IMR-90 (cell line): ENCODE results near the gene GRAMD2B. TPM values are rescaled to one million over a fixed set of nuclear protein-coding genes. Genes with fewer than 3 reads are reported as not detected.
A peak's percentile ranks its signal among the peaks of the same experiment; 100 is the strongest.

Experiments
- ATAC-seq: fragments of 200-7000 bp; cut with Tn5 transposase; 2 replicates; pipeline ENCODE4 v1.9.1; 2020; ENCODE audit warnings: low read depth, mild to moderate bottlenecking, moderate library complexity
- BruUV-seq: library from RNA; stranded (reverse); fragments of 400-500 nt; replicated peaks from 2 replicates; lab custom pipeline; 2021; lab: Mats Ljungman, UMichigan
- CTCF ChIA-PET: fragments of 300-600 bp; formaldehyde crosslinking; extraction: SDS; loops from one replicate; lab custom pipeline; 2021; ENCODE audit warnings: antibody characterized with exemption; lab: Yijun Ruan, JAX
- POLR2A ChIA-PET: fragments of 300-600 bp; sonication (Branson Sonifier 250); formaldehyde crosslinking; loops from one replicate; lab custom pipeline; 2022; ENCODE audit warnings: antibody characterized with exemption; ENCODE audit not compliant: unreplicated experiment; lab: Charles Lee
- DNase-seq: peaks from one replicate; pipeline ENCODE4 v3.0.0; 2013
- H2AFZ ChIP-seq: replicated peaks from 2 replicates; pipeline ENCODE3; 2013; ENCODE audit warnings: low read length, mild to moderate bottlenecking; ENCODE audit not compliant: poor library complexity
- H2AK5ac ChIP-seq: 2 replicates; pipeline ENCODE4 v1.6.1; 2013; ENCODE audit warnings: low read depth, low read length, inconsistent platforms
- H2AK9ac ChIP-seq: replicated peaks from 2 replicates; pipeline ENCODE3; 2013; ENCODE audit warnings: mild to moderate bottlenecking, low read depth, low read length, moderate library complexity; ENCODE audit not compliant: poor library complexity
- H2BK120ac ChIP-seq: 2 replicates; pipeline ENCODE4 v1.6.1; 2013; ENCODE audit warnings: low read depth, low read length, inconsistent platforms
- H2BK15ac ChIP-seq: 3 replicates; pipeline ENCODE4 v1.6.1; 2013; ENCODE audit warnings: low read depth, low read length, inconsistent platforms
- H2BK20ac ChIP-seq: 2 replicates; pipeline ENCODE4 v1.6.1; 2013; ENCODE audit warnings: low read depth, mild to moderate bottlenecking, inconsistent platforms, low read length, moderate library complexity
- H2BK5ac ChIP-seq: 2 replicates; pipeline ENCODE4 v1.6.1; 2013; ENCODE audit warnings: mild to moderate bottlenecking, low read depth, low read length, inconsistent platforms; ENCODE audit not compliant: poor library complexity, severe bottlenecking
- H3K14ac ChIP-seq: replicated peaks from 2 replicates; pipeline ENCODE4 v1.6.1; 2013; ENCODE audit warnings: low read depth, low read length, inconsistent platforms
- H3K18ac ChIP-seq: 2 replicates; pipeline ENCODE4 v1.6.1; 2013; ENCODE audit warnings: low read depth, low read length, control low read depth
- H3K23ac ChIP-seq: 2 replicates; pipeline ENCODE4 v1.6.1; 2013; ENCODE audit warnings: low read depth, low read length, inconsistent platforms
- H3K27ac ChIP-seq: 2 replicates; pipeline ENCODE4 v1.5.1; 2013; ENCODE audit warnings: mild to moderate bottlenecking, control low read depth, low read length; ENCODE audit not compliant: insufficient read depth
- H3K27me3 ChIP-seq: 2 replicates; pipeline ENCODE4 v1.6.1; 2013; ENCODE audit warnings: low read length; ENCODE audit not compliant: control insufficient read depth, insufficient read depth
- H3K36me3 ChIP-seq: 2 replicates; pipeline ENCODE4 v1.6.1; 2013; ENCODE audit warnings: low read length, mixed read lengths; ENCODE audit not compliant: control insufficient read depth, insufficient read depth
- H3K4ac ChIP-seq: 2 replicates; pipeline ENCODE4 v1.6.1; 2013; ENCODE audit warnings: low read depth, low read length, inconsistent platforms
- H3K4me1 ChIP-seq: 2 replicates; pipeline ENCODE4 v1.6.1; 2013; ENCODE audit warnings: low read length, mixed read lengths; ENCODE audit not compliant: control insufficient read depth, insufficient read depth
- H3K4me2 ChIP-seq: 2 replicates; pipeline ENCODE4 v1.6.1; 2013; ENCODE audit warnings: low read depth, mild to moderate bottlenecking, control low read depth, low read length, moderate library complexity
- H3K4me3 ChIP-seq: 2 replicates; pipeline ENCODE4 v1.5.1; 2013; ENCODE audit warnings: low read depth, mild to moderate bottlenecking, control low read depth, low read length, moderate library complexity; ENCODE audit not compliant: insufficient read depth
- H3K56ac ChIP-seq: 2 replicates; pipeline ENCODE4 v1.6.1; 2013; ENCODE audit warnings: low read length, inconsistent platforms; ENCODE audit not compliant: insufficient read depth; ENCODE audit errors: extremely low read depth
- H3K79me1 ChIP-seq, 2 experiments: 2 replicates each; pipeline ENCODE4 v1.6.1; 2013; ENCODE audit warnings: low read length in 2 of 2, inconsistent platforms in 1 of 2, low read depth in 1 of 2
- H3K9ac ChIP-seq: 2 replicates; pipeline ENCODE4 v1.6.1; 2013; ENCODE audit warnings: low read depth, low read length, control low read depth
- H3K9me1 ChIP-seq: 2 replicates; pipeline ENCODE4 v1.6.1; 2013; ENCODE audit warnings: low read length, inconsistent platforms; ENCODE audit not compliant: insufficient read depth
- H3K9me3 ChIP-seq: 2 replicates; pipeline ENCODE4 v1.6.1; 2013; ENCODE audit warnings: low read length; ENCODE audit not compliant: control insufficient read depth, insufficient read depth
- H4K20me1 ChIP-seq: 2 replicates; pipeline ENCODE4 v1.6.1; 2013; ENCODE audit warnings: low read length, inconsistent platforms; ENCODE audit not compliant: insufficient read depth
- H4K5ac ChIP-seq: 2 replicates; pipeline ENCODE4 v1.6.1; 2013; ENCODE audit warnings: mild to moderate bottlenecking, low read depth, low read length, control low read depth
- H4K8ac ChIP-seq, 2 experiments: 2 replicates each; pipeline ENCODE4 v1.6.1; 2013; ENCODE audit warnings: low read depth in 2 of 2, low read length in 2 of 2, control low read depth in 1 of 2, inconsistent platforms in 1 of 2
- H4K91ac ChIP-seq: 2 replicates; pipeline ENCODE4 v1.6.1; 2013; ENCODE audit warnings: low read depth, low read length, inconsistent platforms; ENCODE audit not compliant: insufficient read depth
- BHLHE40 ChIP-seq: fragments of 150-350 bp; IDR thresholded peaks from 2 replicates; pipeline ENCODE4 v1.6.1; 2016; ENCODE audit warnings: mild to moderate bottlenecking, low read depth, low read length
- CEBPB ChIP-seq: IDR thresholded peaks from 2 replicates; pipeline ENCODE4 v1.6.1; 2012; ENCODE audit warnings: low read depth, low read length, improper control_type of control experiment
- CHD1 ChIP-seq: IDR thresholded peaks from 2 replicates; pipeline ENCODE4 v1.6.1; 2012; ENCODE audit warnings: low read depth, low read length, improper control_type of control experiment
- MAFK ChIP-seq: IDR thresholded peaks from 2 replicates; pipeline ENCODE4 v1.6.1; 2012; ENCODE audit warnings: low read depth, low read length, improper control_type of control experiment
- MXI1 ChIP-seq: IDR thresholded peaks from 2 replicates; pipeline ENCODE4 v1.6.1; 2012; ENCODE audit warnings: low read depth, mild to moderate bottlenecking, low read length, moderate library complexity, borderline replicate concordance
- RFX5 ChIP-seq: IDR thresholded peaks from 2 replicates; pipeline ENCODE4 v1.8.0; 2012; ENCODE audit warnings: low read depth, mild to moderate bottlenecking, low read length, moderate library complexity
- WGBS, 2 experiments: methylation state at CpG; one replicate each; pipeline versions ENCODE4 v1.1.5 to v1.1.7; 2013; ENCODE audit warnings: missing lambda C conversion rate in 2 of 2; ENCODE audit not compliant: insufficient read length in 1 of 2; ENCODE audit errors: extremely low coverage in 2 of 2; 5-methylcytosine and 5-hydroxymethylcytosine counted together
- dilution Hi-C: fragments of 300-500 bp; cut with HindIII; formaldehyde crosslinking; loops from one replicate; pipeline ENCODE4 v1.14.3; 2018; ENCODE audit warnings: low sequenced_read_pairs; ENCODE audit not compliant: unreplicated experiment
- in situ Hi-C: fragments of 300-500 bp; cut with MboI; formaldehyde crosslinking; loops from 3 replicates; pipeline ENCODE4 v1.14.3; 2019; ENCODE audit warnings: low sequenced_read_pairs, inconsistent platforms, mixed read lengths
- intact Hi-C: fragments of 100-400 bp; cut with micrococcal nuclease; formaldehyde crosslinking; loops from 2 replicates; pipeline ENCODE4 v1.10.0; 2022
- polyA plus RNA-seq, 3 experiments: library from polyadenylated mRNA; depleted of rRNA; stranded (reverse); fragments of >200 nt; gene quantifications; 2 replicates each; pipeline ENCODE4 v1.2.3, GENCODE V29; 2012; ENCODE audit warnings: low replicate concordance in 1 of 3
- total RNA-seq: library from RNA; depleted of rRNA; stranded (reverse); fragments of >200 nt; gene quantifications from 2 replicates; pipeline ENCODE4 v1.2.3, GENCODE V29; 2012
- TF ChIP-seq, protein P1 (sequence below): fragments of 150-350 bp; IDR thresholded peaks from 2 replicates; pipeline ENCODE4 v1.6.1; 2016; ENCODE audit warnings: low read depth, mild to moderate bottlenecking, low read length, moderate library complexity, borderline replicate concordance
- TF ChIP-seq, protein P2 (sequence below): conservative IDR thresholded peaks from 2 replicates; pipeline ENCODE4 v1.5.1; 2012; ENCODE audit warnings: mild to moderate bottlenecking, low read depth, low read length, improper control_type of control experiment

Gene GRAMD2B
- total and polyA plus RNA-seq, 2 of the 4 experiments (the other 2 are of a cell fraction) = 13.9 to 20.3 TPM

DNA sequence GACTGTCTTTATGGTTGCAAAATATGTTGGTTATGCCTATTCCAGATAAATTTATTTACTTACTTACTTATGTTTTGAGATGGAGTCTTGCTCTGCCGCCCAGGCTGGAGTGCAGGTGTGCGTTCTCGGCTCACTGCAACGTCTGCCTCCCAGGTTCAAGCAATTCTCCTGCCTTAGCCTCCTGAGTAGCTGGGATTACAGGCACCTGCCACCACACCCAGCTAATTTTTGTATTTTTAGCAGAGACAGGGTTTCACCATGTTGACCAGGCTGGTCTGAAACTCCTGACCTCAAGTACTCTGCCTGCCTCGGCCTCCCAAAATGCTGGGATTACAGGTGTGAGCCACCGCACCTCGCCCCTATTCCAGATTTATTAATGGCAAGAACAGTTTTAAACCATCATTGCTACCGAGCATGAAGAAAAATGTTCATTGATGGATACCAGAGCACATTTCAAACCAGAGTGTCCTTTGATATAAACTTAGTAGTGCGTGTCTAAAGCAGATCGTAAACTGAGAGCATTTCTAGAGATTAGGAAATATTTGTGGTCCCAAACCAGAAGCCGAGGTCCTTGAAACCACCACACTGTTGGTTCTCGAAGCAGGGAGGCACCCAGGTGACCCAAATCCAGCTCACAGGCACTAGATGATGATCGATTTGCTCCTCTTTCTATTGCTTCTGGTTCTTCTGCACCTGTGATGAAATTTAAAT, 85.2 kb downstream of the GRAMD2B start:
- intact Hi-C loops (no loop called here), in situ Hi-C loops (no loop called here), dilution Hi-C loops (no loop called here)
- Histone ChIP-seq H3K23ac (no peak overlapping the region), H3K9me1 (no peaks in the 10 kb centered on the region), H2AFZ (peak overlapping the region; percentile 79), H3K4me3 (no peak overlapping the region), H3K4me2 (no peak overlapping the region), H2BK15ac (no peak overlapping the region), H2AK5ac (no peak overlapping the region), H4K20me1 (no peaks in the 10 kb centered on the region), H3K27ac (no peak overlapping the region), H3K4me1 (peaks cover 4% of the 10 kb centered on the region; the same call in 1 of the 2 replicates), H3K56ac (no peak overlapping the region), H2BK120ac (no peak overlapping the region), H3K9ac (no peak overlapping the region), H3K14ac (no peak overlapping the region), H3K36me3 (no peaks in the 10 kb centered on the region), H2BK20ac (no peak overlapping the region), H2BK5ac (no peak overlapping the region), H3K27me3 (no peaks in the 10 kb centered on the region), H3K18ac (no peak overlapping the region), H4K5ac (no peak overlapping the region; the same call in 1 of the 2 replicates), H4K91ac (no peak overlapping the region), H3K79me1 (no peaks in the 10 kb centered on the region), H3K9me3 (no peaks in the 10 kb centered on the region), H3K4ac (no peak overlapping the region), H4K8ac (peak overlapping the region; percentile 34 to 82; a peak in 1 of 4 replicates), H2AK9ac (no peak overlapping the region)
- ChIA-PET POLR2A (no interaction called here), CTCF (interaction anchor here (1.2 kb wide), 1 partner anchor 8 kb away, joined by 3 read pairs; no protein-coding TSS in a partner anchor)
- WGBS, 2 experiments = 80% methylated on average over 4 of the region's 13 CpGs; no CpG with 5 or more reads in 1 of the 2 experiments
- no TSS peak for BruUV-seq
- DNase-seq (no peak), ATAC-seq (no peak)
- TF ChIP-seq RFX5 (no peak), CHD1 (no peak), MXI1 (no peak), MAFK (no peak), BHLHE40 (no peak), CEBPB (no peak)
- TF ChIP-seq, protein P1, sequence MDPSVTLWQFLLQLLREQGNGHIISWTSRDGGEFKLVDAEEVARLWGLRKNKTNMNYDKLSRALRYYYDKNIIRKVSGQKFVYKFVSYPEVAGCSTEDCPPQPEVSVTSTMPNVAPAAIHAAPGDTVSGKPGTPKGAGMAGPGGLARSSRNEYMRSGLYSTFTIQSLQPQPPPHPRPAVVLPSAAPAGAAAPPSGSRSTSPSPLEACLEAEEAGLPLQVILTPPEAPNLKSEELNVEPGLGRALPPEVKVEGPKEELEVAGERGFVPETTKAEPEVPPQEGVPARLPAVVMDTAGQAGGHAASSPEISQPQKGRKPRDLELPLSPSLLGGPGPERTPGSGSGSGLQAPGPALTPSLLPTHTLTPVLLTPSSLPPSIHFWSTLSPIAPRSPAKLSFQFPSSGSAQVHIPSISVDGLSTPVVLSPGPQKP = no peak
- TF ChIP-seq, protein P2, sequence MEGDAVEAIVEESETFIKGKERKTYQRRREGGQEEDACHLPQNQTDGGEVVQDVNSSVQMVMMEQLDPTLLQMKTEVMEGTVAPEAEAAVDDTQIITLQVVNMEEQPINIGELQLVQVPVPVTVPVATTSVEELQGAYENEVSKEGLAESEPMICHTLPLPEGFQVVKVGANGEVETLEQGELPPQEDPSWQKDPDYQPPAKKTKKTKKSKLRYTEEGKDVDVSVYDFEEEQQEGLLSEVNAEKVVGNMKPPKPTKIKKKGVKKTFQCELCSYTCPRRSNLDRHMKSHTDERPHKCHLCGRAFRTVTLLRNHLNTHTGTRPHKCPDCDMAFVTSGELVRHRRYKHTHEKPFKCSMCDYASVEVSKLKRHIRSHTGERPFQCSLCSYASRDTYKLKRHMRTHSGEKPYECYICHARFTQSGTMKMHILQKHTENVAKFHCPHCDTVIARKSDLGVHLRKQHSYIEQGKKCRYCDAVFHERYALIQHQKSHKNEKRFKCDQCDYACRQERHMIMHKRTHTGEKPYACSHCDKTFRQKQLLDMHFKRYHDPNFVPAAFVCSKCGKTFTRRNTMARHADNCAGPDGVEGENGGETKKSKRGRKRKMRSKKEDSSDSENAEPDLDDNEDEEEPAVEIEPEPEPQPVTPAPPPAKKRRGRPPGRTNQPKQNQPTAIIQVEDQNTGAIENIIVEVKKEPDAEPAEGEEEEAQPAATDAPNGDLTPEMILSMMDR = no peak
